GM23338 (cell line): ENCODE measurements around the gene VENTX. TPM values are rescaled to one million over a fixed set of nuclear protein-coding genes. Genes with fewer than 3 reads are reported as not detected.

Experiments
- ATAC-seq: fragments of 200-7000 bp; cut with Tn5 transposase; 3 replicates; pipeline ENCODE4 v1.9.1; 2020
- DNase-seq: peaks from one replicate; pipeline ENCODE4 v3.0.0-alpha.2; 2015; ENCODE audit warnings: low spot score
- H2AFZ ChIP-seq: fragments of 200-600 bp; sonication (generic); 2 replicates; pipeline ENCODE4 v1.8.0; 2016; ENCODE audit warnings: antibody characterized with exemption, mild to moderate bottlenecking, moderate library complexity
- H3F3A ChIP-seq: fragments of 200-600 bp; sonication (generic); replicated peaks from 2 replicates; pipeline ENCODE4 v1.8.0; 2017; ENCODE audit warnings: antibody characterized with exemption, mixed run types, low read depth
- H3K27ac ChIP-seq: fragments of 200-600 bp; sonication (generic); 2 replicates; pipeline ENCODE4 v1.6.1; 2016; ENCODE audit warnings: low read depth
- H3K27me3 ChIP-seq: fragments of 200-600 bp; sonication (generic); 2 replicates; pipeline ENCODE4 v1.8.0; 2016; ENCODE audit warnings: mild to moderate bottlenecking, mixed run types, moderate library complexity; ENCODE audit not compliant: insufficient read depth
- H3K36me3 ChIP-seq: fragments of 200-600 bp; sonication (generic); 2 replicates; pipeline ENCODE4 v1.8.0; 2016; ENCODE audit warnings: mild to moderate bottlenecking; ENCODE audit not compliant: insufficient read depth
- H3K4me1 ChIP-seq: fragments of 200-600 bp; sonication (generic); 2 replicates; pipeline ENCODE4 v1.8.0; 2016; ENCODE audit warnings: mild to moderate bottlenecking, moderate library complexity; ENCODE audit not compliant: insufficient read depth
- H3K4me2 ChIP-seq: fragments of 200-600 bp; sonication (generic); 2 replicates; pipeline ENCODE4 v1.7.1; 2017; ENCODE audit warnings: mixed run types
- H3K4me3 ChIP-seq: fragments of 200-600 bp; sonication (generic); 2 replicates; pipeline ENCODE4 v1.6.1; 2016; ENCODE audit warnings: mixed run types
- H3K79me2 ChIP-seq: fragments of 200-600 bp; sonication (generic); replicated peaks from 2 replicates; pipeline ENCODE4 v1.8.0; 2017; ENCODE audit warnings: mild to moderate bottlenecking; ENCODE audit not compliant: insufficient read depth
- H3K9me2 ChIP-seq: fragments of 200-600 bp; sonication (generic); 2 replicates; pipeline ENCODE4 v1.8.0; 2017; ENCODE audit not compliant: insufficient read depth
- H4K20me1 ChIP-seq: fragments of 200-600 bp; sonication (generic); replicated peaks from 2 replicates; pipeline ENCODE4 v1.8.0; 2017; ENCODE audit warnings: mild to moderate bottlenecking; ENCODE audit not compliant: insufficient read depth
- H3K27ac Mint-ChIP-seq: 2 replicates; pipeline ENCODE4 v1.8.0; 2020; ENCODE audit warnings: inconsistent platforms, mild to moderate bottlenecking, moderate library complexity, mixed read lengths
- H3K27me3 Mint-ChIP-seq: 3 replicates; pipeline ENCODE4 v1.8.0; 2022; ENCODE audit warnings: low read depth, mild to moderate bottlenecking, moderate library complexity, mixed read lengths, inconsistent platforms; ENCODE audit not compliant: insufficient read depth, poor library complexity
- H3K36me3 Mint-ChIP-seq: 3 replicates; pipeline ENCODE4 v1.8.0; 2021; ENCODE audit warnings: low read depth, mild to moderate bottlenecking, inconsistent platforms, moderate library complexity, mixed read lengths
- H3K4me1 Mint-ChIP-seq: 3 replicates; pipeline ENCODE4 v1.8.0; 2020; ENCODE audit warnings: mild to moderate bottlenecking, inconsistent platforms, mixed read lengths
- H3K4me3 Mint-ChIP-seq: 3 replicates; pipeline ENCODE4 v1.8.0; 2021; ENCODE audit warnings: moderate library complexity, mild to moderate bottlenecking, inconsistent platforms, mixed read lengths
- H3K9me3 Mint-ChIP-seq: 3 replicates; pipeline ENCODE4 v1.8.0; 2020; ENCODE audit warnings: moderate library complexity, mild to moderate bottlenecking, inconsistent platforms, mixed read lengths
- CREB1 ChIP-seq: fragments of 250-450 bp; sonication (Bioruptor Pico); IDR thresholded peaks from 2 replicates; pipeline ENCODE4 v1.5.0; 2020; ENCODE audit warnings: low read depth, mild to moderate bottlenecking, moderate library complexity
- EZH2 ChIP-seq: fragments of 200-600 bp; sonication (generic); IDR thresholded peaks from one replicate; pipeline ENCODE4 v1.8.0; 2017; ENCODE audit warnings: antibody characterized with exemption, mild to moderate bottlenecking, low read depth; ENCODE audit not compliant: unreplicated experiment
- EZH2phosphoT487 ChIP-seq: fragments of 200-600 bp; sonication (generic); IDR thresholded peaks from one replicate; pipeline ENCODE4 v1.8.1; 2018; ENCODE audit warnings: antibody characterized with exemption; ENCODE audit not compliant: unreplicated experiment
- JUNB ChIP-seq: IDR thresholded peaks from one replicate; pipeline ENCODE4 v1.6.1; 2016; ENCODE audit warnings: antibody characterized with exemption; ENCODE audit not compliant: unreplicated experiment
- NANOG ChIP-seq: IDR thresholded peaks from 2 replicates; pipeline ENCODE4 v1.6.1; 2016; ENCODE audit warnings: antibody characterized with exemption, borderline replicate concordance
- POLR2AphosphoS5 ChIP-seq: IDR thresholded peaks from 2 replicates; pipeline ENCODE4 v1.6.1; 2016; ENCODE audit warnings: antibody characterized with exemption, low read depth
- STAT1 ChIP-seq: IDR thresholded peaks from one replicate; pipeline ENCODE4 v1.6.1; 2016; ENCODE audit warnings: antibody characterized with exemption; ENCODE audit not compliant: unreplicated experiment
- ZNF114 ChIP-seq: fragments of 250-450 bp; sonication (Bioruptor Pico); IDR thresholded peaks from 2 replicates; pipeline ENCODE4 v1.5.0; 2020; ENCODE audit warnings: mild to moderate bottlenecking, moderate library complexity
- ZNF331 ChIP-seq: fragments of 250-450 bp; sonication (Bioruptor Pico); IDR thresholded peaks from 2 replicates; pipeline ENCODE4 v1.5.0; 2020; ENCODE audit warnings: low read depth, mild to moderate bottlenecking, moderate library complexity
- polyA plus RNA-seq: library from polyadenylated mRNA; unstranded; fragments of >200 nt; fragmentation: Nextera tagmentation; extraction: Ambion mirVana; gene quantifications from 2 replicates; pipeline ENCODE4 v1.2.1, GENCODE V29; 2016
- total RNA-seq: library from RNA; depleted of rRNA; stranded (reverse); fragments of >200 nt; shearing (Covaris generic); gene quantifications from 2 replicates; pipeline ENCODE4 v1.2.3, GENCODE V29; 2014
- TF ChIP-seq, protein P1 (sequence below), 2 experiments: fragments of 200-600 bp in 1 of 2; sonication (generic) in 1 of 2; conservative IDR thresholded peaks; 2 replicates each; pipeline versions ENCODE4 v1.5.1 to v1.6.1; 2016 to 2017; ENCODE audit warnings: antibody characterized with exemption in 2 of 2, low read depth in 2 of 2, mild to moderate bottlenecking in 2 of 2, moderate library complexity in 1 of 2
- TF ChIP-seq, protein P2 (sequence below): IDR thresholded peaks from 2 replicates; pipeline ENCODE4 v1.6.1; 2016; ENCODE audit warnings: antibody characterized with exemption
- TF ChIP-seq, protein P3 (sequence below): IDR thresholded peaks from one replicate; pipeline ENCODE4 v1.6.1; 2018; ENCODE audit warnings: antibody characterized with exemption; ENCODE audit not compliant: unreplicated experiment
- TF ChIP-seq, protein P4 (sequence below): fragments of 250-450 bp; sonication (Bioruptor Pico); IDR thresholded peaks from 2 replicates; pipeline ENCODE4 v1.5.0; 2020; ENCODE audit warnings: mild to moderate bottlenecking, moderate library complexity

The VENTX gene
- total and polyA plus RNA-seq, 2 experiments from 2014 or later = 4.8 to 8.1 TPM

DNA sequence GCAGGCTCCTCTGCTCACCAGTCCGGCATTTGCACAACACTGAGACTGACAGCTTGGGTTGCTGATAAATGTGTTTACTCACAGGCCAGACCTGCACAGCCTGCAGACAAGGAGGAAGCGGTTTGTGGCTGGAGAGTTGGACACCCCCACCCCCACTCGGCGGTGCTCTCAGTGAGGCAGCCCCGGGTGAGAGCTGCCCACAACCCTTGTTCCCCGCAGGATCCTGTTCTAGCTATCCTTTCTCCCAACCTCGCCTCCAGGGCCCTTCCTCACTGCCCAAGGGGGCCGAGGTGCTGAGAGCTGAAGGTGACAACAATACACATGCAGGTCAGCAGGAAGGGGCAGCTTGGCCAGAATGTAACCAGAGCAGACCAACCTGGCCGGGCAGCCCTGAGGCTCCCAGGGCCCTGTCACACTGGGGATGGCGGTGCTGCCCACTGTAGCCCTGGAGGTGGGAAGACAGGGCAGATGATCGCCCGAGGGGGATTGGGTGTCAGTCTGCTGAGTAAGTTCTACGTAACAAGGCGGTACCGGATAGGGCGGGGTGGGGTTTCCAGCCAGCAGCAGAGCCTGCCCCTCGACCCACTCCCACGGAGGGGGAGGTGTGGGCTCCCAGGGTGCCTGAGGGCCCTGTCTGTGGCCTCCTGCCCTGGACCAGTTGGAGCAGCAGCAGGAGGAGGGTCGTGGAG, 41.1 kb downstream of the VENTX start:
- Histone ChIP-seq H3K79me2 (no peaks in the 10 kb centered on the region), H3K4me1 (no peaks in the 10 kb centered on the region), H2AFZ (no peak overlapping the region), H3F3A (no peaks in the 10 kb centered on the region), H3K9me2 (no peaks in the 10 kb centered on the region), H3K27me3 (no peaks in the 10 kb centered on the region), H3K36me3 (no peaks in the 10 kb centered on the region), H3K27ac (no peak overlapping the region), H3K4me2 (no peak overlapping the region), H3K4me3 (no peak overlapping the region), H4K20me1 (no peaks in the 10 kb centered on the region)
- H3K36me3 Mint-ChIP-seq = peaks cover 14% of the 10 kb centered on the region
- ATAC-seq (no peak), DNase-seq (no peak)
- H3K4me3 Mint-ChIP-seq = no peak overlapping the region
- H3K4me1 Mint-ChIP-seq = peaks cover 4% of the 10 kb centered on the region; the same call in 2 of the 3 replicates
- TF ChIP-seq, protein P1, sequence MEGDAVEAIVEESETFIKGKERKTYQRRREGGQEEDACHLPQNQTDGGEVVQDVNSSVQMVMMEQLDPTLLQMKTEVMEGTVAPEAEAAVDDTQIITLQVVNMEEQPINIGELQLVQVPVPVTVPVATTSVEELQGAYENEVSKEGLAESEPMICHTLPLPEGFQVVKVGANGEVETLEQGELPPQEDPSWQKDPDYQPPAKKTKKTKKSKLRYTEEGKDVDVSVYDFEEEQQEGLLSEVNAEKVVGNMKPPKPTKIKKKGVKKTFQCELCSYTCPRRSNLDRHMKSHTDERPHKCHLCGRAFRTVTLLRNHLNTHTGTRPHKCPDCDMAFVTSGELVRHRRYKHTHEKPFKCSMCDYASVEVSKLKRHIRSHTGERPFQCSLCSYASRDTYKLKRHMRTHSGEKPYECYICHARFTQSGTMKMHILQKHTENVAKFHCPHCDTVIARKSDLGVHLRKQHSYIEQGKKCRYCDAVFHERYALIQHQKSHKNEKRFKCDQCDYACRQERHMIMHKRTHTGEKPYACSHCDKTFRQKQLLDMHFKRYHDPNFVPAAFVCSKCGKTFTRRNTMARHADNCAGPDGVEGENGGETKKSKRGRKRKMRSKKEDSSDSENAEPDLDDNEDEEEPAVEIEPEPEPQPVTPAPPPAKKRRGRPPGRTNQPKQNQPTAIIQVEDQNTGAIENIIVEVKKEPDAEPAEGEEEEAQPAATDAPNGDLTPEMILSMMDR (conservative IDR thresholded peaks at IDR 0.05; ENCODE audit: low read depth in 2 of 2) = no peak
- no peak for TF ChIP-seq ZNF114 (CRISPR knock-in tag)
- TF ChIP-seq, protein P2, sequence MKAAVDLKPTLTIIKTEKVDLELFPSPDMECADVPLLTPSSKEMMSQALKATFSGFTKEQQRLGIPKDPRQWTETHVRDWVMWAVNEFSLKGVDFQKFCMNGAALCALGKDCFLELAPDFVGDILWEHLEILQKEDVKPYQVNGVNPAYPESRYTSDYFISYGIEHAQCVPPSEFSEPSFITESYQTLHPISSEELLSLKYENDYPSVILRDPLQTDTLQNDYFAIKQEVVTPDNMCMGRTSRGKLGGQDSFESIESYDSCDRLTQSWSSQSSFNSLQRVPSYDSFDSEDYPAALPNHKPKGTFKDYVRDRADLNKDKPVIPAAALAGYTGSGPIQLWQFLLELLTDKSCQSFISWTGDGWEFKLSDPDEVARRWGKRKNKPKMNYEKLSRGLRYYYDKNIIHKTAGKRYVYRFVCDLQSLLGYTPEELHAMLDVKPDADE = no peak
- TF ChIP-seq, protein P3, sequence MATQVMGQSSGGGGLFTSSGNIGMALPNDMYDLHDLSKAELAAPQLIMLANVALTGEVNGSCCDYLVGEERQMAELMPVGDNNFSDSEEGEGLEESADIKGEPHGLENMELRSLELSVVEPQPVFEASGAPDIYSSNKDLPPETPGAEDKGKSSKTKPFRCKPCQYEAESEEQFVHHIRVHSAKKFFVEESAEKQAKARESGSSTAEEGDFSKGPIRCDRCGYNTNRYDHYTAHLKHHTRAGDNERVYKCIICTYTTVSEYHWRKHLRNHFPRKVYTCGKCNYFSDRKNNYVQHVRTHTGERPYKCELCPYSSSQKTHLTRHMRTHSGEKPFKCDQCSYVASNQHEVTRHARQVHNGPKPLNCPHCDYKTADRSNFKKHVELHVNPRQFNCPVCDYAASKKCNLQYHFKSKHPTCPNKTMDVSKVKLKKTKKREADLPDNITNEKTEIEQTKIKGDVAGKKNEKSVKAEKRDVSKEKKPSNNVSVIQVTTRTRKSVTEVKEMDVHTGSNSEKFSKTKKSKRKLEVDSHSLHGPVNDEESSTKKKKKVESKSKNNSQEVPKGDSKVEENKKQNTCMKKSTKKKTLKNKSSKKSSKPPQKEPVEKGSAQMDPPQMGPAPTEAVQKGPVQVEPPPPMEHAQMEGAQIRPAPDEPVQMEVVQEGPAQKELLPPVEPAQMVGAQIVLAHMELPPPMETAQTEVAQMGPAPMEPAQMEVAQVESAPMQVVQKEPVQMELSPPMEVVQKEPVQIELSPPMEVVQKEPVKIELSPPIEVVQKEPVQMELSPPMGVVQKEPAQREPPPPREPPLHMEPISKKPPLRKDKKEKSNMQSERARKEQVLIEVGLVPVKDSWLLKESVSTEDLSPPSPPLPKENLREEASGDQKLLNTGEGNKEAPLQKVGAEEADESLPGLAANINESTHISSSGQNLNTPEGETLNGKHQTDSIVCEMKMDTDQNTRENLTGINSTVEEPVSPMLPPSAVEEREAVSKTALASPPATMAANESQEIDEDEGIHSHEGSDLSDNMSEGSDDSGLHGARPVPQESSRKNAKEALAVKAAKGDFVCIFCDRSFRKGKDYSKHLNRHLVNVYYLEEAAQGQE = no peak
- TF ChIP-seq, protein P4, sequence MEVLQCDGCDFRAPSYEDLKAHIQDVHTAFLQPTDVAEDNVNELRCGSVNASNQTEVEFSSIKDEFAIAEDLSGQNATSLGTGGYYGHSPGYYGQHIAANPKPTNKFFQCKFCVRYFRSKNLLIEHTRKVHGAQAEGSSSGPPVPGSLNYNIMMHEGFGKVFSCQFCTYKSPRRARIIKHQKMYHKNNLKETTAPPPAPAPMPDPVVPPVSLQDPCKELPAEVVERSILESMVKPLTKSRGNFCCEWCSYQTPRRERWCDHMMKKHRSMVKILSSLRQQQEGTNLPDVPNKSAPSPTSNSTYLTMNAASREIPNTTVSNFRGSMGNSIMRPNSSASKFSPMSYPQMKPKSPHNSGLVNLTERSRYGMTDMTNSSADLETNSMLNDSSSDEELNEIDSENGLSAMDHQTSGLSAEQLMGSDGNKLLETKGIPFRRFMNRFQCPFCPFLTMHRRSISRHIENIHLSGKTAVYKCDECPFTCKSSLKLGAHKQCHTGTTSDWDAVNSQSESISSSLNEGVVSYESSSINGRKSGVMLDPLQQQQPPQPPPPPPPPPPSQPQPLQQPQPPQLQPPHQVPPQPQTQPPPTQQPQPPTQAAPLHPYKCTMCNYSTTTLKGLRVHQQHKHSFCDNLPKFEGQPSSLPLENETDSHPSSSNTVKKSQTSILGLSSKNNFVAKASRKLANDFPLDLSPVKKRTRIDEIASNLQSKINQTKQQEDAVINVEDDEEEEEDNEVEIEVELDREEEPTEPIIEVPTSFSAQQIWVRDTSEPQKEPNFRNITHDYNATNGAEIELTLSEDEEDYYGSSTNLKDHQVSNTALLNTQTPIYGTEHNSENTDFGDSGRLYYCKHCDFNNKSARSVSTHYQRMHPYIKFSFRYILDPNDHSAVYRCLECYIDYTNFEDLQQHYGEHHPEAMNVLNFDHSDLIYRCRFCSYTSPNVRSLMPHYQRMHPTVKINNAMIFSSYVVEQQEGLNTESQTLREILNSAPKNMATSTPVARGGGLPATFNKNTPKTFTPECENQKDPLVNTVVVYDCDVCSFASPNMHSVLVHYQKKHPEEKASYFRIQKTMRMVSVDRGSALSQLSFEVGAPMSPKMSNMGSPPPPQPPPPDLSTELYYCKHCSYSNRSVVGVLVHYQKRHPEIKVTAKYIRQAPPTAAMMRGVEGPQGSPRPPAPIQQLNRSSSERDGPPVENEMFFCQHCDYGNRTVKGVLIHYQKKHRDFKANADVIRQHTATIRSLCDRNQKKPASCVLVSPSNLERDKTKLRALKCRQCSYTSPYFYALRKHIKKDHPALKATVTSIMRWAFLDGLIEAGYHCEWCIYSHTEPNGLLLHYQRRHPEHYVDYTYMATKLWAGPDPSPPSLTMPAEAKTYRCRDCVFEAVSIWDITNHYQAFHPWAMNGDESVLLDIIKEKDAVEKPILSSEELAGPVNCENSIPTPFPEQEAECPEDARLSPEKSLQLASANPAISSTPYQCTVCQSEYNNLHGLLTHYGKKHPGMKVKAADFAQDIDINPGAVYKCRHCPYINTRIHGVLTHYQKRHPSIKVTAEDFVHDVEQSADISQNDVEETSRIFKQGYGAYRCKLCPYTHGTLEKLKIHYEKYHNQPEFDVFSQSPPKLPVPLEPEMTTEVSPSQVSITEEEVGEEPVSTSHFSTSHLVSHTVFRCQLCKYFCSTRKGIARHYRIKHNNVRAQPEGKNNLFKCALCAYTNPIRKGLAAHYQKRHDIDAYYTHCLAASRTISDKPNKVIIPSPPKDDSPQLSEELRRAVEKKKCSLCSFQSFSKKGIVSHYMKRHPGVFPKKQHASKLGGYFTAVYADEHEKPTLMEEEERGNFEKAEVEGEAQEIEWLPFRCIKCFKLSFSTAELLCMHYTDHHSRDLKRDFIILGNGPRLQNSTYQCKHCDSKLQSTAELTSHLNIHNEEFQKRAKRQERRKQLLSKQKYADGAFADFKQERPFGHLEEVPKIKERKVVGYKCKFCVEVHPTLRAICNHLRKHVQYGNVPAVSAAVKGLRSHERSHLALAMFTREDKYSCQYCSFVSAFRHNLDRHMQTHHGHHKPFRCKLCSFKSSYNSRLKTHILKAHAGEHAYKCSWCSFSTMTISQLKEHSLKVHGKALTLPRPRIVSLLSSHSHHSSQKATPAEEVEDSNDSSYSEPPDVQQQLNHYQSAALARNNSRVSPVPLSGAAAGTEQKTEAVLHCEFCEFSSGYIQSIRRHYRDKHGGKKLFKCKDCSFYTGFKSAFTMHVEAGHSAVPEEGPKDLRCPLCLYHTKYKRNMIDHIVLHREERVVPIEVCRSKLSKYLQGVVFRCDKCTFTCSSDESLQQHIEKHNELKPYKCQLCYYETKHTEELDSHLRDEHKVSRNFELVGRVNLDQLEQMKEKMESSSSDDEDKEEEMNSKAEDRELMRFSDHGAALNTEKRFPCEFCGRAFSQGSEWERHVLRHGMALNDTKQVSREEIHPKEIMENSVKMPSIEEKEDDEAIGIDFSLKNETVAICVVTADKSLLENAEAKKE = no peak
- TF ChIP-seq ZNF331 = no peak
- TF ChIP-seq POLR2AphosphoS5 = no peak
- no peak for TF ChIP-seq EZH2phosphoT487
- TF ChIP-seq EZH2 = no peak
- no peak for TF ChIP-seq CREB1 (CRISPR knock-in tag)
- no peak for TF ChIP-seq JUNB
- TF ChIP-seq STAT1 = no peak
- no peak for TF ChIP-seq NANOG
- H3K27me3 Mint-ChIP-seq = no peaks in the 10 kb centered on the region
- H3K27ac Mint-ChIP-seq = no peak overlapping the region
- H3K9me3 Mint-ChIP-seq = no peaks in the 10 kb centered on the region
